Stimulated activated naive CD4-positive, alpha-beta T cell treated with Interleukin-2 at 50 U/mL for 16 hours (primary cell): ENCODE results near the gene ARL4C.
"Not testable (repeated sequence)": the region's sequence is repeated elsewhere in the genome, so short reads cannot be mapped to it uniquely, and the experiment has no call there.

Source experiments
- DNase-seq: peaks from one replicate; lab custom pipeline; 2025; lab: John Stamatoyannopoulos, UW

The ARL4C gene

DNA sequence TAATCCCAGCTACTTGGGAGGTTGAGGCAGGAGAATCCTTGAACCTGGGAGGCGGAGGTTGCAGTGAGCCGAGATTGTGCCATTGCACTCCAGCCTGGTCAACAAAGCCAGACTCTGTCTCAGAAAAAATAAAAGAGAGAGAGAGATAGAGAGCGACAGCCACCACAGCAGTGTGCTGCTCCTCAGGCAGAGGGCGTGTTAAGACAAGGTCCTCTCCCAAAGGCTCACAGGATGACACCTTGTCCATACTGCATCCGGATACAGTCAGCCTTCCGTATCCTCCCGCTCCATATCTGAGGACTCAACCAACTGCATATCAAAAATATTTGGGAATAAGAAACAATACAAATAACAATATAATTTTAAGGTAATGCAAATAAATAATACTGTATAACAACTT is 20.1 kb downstream of the ARL4C start:
- no peak for DNase-seq

DNA sequence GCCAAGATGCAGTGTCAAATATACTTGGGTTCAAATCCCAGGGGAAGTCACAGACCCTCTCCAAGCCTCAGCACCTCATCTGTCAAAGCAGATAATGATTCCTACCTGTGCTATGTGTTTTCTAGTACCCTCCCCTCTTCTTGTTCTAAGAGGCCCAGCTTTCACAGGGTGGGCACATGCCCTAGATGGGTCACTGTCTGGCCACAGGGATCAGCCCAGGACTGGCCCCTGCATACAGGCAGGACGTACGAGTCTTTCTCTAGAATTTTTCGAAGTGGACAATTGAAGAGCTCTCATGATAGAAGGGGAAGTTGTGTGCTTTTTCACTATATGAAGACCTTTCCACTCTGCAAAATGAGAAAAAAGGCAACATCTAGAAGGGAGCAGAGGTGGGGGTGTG is 22.2 kb downstream of the ARL4C start:
- DNase-seq = no peak

DNA sequence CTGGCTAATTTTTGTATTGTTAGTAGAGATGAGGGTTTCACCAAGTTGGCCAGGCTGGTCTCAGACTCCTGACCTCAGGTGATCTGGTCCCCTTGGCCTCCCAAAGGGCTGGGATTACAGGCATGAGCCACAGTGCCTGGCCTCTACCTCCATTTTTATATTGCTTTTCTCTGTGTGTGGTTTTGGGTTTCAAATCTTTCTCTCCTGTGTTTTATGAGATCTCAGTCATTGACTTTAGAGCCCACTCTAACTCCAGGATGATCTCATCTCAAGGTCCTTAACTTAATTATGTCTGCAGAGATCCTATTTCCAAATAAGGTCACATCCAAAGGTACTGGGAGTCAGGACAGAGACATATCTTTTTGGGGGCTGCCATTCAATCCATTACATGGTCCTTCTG is 24.7 kb downstream of the ARL4C start:
- no peak for DNase-seq

DNA sequence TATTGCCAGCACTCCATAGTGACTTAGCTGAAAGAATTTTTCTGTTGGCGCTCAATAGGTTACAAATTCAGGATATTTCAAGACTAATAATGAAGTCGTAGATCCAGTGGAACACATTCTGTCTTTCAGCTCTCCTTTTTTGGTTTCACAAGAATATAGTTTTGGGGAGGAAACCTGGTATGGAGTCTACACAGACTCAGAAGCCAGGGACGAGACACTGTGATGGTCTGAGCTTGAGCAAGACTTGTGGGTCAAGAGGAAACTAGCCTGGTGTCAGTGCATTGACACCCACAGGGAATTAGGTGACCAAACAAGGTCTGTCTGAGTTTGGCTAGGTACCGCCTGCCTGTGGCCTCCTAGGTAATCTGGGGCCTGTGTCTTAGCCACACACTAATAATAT is 26.9 kb downstream of the ARL4C start:
- DNase-seq = no peak

DNA sequence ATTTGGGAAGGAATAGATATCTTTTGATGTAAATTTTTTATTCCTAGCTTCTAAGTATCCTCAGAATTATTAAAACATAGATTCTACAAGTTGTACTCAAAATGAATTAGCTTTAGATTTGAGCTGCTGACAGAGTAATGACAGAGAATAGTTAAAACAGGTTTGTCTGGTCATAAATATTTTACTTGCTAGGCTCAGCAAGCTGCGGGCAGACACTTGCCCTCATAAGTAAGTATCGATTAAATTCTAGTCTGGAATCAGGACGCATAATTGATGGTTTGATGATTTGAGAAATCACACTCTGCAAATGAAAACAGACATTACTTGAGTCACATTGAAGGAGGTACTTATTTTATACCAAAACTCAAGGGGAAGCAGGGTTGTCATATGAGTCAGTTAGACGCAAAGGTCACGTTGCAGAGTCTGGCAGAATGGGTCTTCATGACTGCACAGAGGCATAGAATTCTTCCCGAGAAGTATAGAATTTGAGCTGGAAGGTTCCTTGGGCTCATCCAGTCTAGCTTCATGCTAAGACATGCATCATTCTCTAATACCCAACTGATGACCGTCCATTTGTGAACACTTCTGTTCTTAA is 27.5 kb downstream of the ARL4C start:
- no peak for DNase-seq

DNA sequence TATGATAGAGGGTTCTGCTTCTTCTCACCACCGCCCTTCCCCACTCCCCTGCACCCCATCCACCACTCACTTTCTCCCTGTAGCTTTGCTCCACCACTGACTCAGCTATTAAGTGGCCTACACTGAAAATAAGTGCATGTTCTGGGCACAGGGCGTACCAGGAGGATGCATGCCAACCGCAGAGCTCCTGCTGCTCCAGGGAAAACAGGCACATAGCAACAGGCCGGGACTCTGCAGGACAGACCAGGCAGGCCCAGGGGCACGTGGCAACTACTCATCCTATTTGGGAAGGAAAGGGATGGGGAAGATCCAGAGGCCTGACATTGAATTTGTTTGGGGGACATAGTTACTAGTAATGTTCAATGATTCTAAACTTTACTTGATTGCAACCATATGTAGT is 28.4 kb downstream of the ARL4C start:
- no peak for DNase-seq

DNA sequence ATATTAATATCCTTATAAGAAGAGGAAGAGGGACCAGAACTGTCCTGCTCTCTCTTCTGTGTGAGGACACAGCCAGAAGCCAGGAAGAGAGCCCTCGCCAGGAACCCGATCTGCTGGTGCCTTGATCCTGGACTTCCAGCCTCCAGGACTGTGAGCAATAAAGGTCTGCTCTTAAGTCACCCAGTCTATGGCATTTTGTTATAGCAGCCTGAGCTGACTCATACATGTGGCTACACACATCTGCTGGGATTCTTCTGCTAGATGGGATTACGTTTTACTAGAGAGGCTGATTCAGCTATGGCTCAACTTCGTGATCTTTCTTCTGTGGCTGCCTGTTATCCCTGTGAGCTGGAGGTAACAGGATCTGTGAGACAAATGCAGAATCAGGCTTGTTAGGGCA is 29.6 kb downstream of the ARL4C start:
- no peak for DNase-seq

DNA sequence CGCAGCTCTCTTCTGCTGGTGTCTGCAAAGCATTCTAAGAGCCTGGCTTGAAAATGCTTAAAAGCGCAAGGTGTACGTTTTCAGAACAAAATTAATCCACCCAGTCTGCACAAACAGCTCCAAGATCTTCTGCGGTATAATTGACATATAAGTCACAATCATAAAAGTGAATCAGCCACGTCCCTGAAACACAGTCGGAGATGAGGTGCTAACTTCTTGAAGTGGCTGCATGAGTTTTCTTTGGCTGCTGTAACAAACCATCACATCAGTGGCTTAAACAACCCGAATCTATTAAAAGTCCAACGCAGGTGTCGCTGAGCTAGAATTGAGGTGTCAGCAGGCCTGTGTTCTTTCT is 32.6 kb downstream of the ARL4C start:
- no peak for DNase-seq

DNA sequence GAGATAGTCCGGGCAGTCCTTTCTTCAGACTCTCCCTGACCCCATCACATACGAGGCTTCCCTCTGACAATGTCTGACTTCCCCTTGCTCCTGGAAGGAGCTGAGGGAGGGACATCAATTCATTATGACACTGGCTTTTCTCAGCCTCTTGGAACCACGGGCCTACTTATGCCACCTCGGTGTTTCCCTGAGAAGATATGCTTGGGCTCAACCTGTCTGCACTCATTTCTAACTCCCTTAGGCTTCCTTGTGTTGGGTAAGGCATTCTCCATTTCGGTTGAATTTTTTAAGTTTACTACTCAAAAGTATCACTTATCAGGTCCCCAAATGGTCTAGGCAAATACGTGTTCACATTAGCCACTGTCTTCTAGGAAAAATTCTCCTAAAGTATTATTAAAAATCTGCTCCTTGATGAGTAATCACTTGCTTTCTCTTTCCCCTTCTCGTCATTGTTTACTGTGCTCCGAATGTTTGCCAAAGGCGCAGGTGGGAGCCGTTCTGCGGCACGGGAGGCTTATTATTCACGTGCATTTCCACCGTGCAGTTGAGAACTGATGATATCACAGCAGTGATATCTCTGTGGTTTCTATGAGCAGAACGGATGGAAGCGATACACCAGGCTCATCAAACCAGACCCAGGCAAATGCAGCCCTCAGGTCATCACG is 33.1 kb downstream of the ARL4C start:
- DNase-seq = peak; percentile 72

DNA sequence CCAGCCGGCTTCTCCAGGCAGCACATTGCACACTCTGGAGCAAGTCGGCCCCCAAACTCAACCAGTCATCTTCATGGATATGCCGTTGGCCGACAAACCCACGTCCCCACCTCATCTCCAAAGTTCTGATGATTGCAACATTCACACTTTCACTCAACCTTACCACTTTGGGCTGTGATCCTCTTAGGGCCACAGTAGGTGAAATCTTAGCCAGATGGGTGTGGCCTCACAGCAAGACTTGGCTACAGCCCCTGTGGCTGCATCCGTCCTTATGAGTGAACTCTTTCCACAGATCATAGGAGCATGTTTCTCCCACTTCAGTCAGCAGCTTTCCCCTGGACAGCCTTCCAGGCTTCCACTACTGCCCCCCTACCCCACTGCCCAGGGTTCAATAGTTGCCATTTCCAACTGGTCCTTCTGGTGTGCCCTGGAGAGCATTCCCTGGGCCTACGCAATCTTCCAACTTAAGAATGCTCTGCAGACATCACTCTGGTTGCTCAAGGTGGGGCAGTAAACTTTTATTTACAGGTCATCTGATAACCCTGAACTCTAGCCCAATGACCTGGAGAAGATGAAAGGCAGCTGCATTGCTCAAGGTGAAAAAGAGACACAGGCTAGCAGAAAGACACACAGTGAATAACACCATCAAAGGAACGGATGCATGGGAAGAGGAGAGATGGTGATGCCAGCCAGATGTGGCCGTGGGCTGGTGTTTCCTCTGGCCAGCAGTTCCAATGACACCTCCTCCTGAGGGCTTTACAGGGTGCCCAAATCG is 34.5 kb downstream of the ARL4C start:
- no peak for DNase-seq

DNA sequence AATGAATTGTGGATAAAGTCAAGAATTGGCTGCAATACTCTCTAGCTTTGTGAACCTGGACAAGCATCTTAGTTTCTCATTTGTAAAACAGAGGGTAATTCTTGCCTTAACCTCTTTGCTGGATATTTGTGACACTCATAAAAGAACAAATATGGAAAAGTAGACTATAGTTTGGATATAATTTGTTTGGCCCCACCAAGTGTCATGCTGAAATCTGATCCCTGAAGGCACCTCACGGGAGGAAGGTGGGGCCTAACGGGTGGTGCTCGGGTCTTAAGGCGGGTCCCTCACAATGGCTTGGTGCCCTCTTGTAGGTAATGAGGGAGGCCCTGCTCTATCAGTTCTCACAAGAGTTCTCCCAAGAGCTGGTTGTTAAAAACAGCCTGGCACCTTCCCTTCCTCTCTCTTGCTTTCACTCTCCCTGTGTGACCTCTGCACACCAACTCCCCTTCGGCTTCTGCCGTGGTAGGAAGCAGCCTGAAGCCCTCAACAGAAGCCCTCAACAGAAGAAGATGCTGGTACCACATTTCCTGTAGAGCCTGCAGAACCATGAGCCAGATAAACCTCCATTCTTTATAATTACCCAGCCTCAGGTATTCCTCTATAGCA is 37.4 kb downstream of the ARL4C start:
- no peak for DNase-seq

DNA sequence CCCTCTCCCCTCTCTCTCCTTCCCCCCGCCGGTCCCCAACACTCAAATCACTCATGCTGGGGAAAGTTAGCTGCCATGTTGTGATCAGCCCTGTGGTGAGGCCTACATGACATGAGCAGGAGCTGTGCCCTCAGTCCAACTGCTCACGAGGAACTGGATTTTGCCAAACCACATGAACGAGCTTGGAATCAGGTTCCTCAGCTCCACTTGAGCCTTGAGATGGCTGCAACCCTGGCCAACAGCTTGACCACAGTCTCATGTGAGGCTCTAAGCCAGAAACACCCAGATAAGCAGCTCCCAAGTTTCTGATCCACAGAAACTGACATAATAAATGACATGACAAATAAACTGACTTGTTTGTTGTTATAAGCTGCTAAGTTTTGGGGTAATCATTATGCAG is 38.4 kb downstream of the ARL4C start:
- DNase-seq = no peak

DNA sequence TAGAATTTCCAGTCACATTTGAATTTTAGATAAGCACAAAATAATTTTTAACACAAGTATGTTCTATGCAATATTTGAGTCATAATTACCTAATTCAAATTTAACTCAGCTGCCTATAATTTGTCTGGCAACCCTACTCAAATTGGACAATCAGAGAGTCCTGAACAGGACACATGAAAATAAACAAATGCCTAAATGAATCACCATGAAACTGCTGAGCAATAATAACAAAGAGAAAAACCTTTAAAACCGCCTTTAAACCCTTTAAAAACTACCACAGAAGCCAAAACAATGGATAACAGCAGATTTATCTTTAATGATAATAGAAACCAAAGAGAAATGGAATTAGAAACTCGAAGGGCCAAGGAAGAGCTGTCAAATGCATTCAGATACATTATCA is 39.5 kb downstream of the ARL4C start:
- DNase-seq = no peak

DNA sequence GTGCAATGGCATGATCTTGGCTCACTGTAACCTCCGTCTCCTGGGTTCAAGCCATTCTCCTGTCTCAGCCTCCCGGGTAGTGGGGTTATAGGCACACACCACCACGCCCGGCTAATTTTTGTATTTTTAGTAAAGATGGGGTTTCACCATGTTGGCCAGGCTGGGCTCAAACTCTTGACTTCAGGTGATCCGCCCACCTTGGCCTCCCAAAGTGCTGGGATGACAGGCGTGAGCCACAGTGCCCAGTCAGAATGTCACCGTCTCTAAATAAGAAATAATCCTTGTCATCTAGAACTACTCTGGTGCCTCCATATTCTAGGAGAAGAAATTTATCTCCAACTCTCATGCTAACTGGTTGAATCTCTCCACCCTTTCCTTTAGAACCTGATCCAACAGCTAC is 41.6 kb downstream of the ARL4C start:
- not testable (repeated sequence) for DNase-seq

DNA sequence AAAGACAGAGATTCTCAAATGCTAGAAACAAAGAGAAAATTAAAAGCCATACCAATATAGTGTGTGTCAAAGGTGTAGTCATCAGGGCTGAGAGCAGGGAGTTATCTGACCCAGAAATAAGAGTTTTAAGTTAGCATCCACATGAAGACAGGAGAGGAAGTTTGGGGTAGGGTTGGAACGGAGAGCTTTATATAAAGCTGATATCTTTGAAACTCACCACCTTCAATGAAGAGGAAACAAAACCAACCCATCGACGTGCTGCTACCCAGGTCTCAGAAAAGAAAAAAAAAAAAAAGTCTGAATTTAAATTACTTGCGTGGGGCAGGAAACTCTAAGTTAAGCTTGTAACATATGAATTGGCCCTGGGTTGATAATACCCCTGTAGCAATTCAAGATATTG is 42.4 kb downstream of the ARL4C start:
- DNase-seq = no peak

DNA sequence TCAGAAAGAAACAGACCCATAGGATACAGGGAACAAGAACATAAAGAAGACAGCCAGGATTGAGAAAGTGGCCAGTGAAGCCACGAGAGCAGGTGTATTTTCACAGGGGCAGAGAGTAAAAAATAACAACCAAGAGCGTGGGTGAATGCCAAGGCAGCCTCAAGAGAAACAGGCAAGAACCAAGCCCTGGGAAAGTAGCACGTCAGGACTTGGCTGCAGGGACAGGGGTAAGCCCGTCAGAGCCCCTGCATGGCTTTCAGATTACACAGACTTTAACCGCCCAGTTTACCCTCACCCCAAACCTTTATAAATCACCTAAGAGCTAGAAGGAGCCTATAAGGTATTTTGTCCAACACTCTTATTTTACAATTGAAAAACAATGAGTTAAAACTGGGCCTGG is 43.7 kb downstream of the ARL4C start:
- no peak for DNase-seq

DNA sequence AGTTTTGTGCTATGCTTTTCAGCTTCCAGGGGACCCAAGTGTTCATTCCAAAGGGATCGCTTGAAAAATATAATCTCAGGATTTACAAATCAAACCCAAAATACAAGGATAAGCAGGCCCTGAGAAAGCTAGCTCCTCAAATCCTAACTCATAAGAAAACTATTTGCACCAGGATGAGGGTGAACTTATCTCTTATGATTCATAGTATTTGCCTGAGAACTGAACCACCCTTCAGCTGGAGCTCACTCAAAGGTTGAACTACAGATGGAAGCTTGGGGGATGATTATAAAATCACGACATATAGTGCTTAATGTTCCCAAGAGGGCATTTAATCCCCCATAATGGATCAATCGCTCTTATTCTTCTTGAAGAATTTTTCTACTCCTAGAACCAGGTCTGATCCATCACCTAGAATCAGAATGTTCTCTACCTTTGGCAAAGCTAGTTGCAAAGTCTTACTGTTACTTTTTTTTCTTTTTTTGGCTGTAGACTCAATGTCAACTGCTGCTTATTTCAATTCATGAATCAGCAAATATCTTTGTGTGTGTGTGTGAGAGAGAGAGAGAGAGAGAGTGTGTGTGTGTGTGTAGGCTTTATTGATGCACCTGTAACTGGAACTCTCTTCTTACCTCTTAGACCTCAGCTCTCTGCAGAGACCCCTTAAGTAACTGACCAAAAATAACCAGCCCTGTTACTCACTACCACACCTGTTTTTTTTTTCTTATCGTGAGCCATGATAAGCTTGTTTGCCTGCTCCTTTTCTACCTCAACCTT is 44.8 kb downstream of the ARL4C start:
- no peak for DNase-seq

DNA sequence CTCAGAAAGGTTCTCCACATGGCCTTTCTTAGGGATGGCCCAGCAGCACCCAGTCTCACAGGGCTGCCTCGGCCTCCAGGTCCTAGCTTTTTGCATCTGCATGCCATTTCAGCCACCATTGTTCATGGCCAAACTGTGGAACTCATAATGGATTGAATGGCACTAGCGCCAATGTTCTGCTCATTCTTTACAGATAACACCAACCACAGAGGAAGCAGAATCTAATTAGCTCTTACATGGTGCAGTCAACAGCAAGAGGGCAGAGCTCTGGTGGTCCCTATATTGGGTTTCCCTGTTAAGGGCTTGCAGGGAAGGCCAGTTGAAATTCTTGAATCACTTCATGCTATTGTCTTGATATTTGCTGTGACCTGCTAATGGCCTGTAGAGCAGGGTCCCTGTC is 45.6 kb downstream of the ARL4C start:
- no peak for DNase-seq

DNA sequence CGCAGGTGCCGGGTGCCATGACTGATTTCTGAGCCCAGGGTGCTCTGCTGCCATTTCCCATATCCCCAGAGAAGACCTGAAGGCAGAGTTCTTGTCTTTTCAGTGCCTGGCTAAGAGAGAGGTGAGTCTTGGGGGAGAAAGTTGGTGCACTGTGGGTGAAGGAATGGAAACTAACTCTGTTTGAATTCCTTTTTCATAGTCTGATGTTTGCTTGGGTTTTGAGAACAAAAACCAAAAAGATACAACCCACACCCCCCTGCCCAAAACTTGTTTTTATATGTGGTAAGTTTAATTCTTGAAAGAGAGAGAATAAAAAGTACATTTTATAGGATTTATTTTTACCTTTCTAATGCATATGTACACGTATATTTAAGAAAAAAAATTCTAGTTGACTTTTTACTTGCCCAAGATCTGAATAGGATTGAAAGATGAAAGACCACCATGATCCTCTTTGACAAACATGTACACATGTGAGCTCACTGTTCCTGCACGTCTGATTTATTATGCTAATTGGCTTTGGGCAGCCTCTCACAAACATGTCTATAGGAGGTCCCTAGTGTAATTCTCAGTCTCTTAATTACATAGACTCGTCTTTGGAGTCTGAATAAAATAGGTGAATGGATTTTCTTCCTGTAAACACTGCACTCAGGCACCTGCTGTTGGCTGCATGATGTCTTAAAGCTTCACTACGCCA is 46.3 kb downstream of the ARL4C start:
- DNase-seq = no peak

DNA sequence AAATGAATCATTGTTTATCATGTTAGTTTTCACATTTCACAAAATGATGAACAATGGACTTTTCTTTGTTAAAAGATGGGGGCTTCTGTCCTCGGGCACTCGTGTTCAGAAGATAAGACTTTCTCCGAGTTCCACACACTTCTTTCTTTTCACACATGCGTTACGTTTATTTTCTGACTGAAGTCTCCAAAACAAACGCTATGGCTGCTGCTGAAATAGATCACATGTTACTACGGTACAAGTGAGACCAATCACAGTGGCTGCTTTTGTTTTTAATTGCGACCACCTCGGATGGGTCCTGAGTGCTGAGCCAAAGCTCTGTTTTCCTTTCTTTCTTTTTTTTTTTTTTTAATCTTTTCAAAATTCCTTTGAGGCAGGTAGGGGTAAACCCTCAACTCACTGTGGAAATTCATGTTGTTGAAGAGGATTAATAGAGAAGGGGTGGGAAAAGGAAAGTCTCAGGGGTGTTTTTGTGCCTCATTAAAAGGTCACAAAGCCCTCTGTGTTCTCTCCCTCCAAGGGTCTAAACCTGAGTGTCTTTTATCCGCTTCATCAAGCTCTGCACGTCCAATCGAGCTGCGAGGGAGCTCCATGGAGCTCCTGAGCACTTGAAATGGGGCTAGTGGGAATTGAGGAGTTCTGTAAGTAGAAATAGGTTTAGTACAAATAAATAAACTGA is 48.2 kb downstream of the ARL4C start:
- DNase-seq = no peak

DNA sequence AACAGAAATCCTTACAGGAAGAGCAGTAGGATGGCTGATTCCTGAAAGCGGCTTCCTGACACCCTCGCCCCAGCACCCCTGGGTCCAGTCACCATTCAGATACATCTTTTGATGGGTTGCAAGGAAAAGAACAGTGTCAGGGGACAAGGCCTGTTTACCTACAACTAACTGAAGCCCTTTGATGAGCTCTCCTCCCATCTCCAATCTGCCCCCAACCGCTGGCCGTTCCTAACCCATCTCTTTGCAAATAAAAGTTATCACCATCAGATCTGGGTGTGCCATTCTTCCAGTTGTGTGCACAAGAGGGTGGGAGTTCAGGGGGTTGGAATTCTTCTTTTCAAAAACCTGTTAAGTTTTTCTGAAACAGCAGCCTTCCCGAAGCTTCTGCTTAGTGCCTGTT is 48.9 kb downstream of the ARL4C start:
- DNase-seq = no peak
